IPS-NIHi7 (cell line): ENCODE data around the gene PM20D1.
A peak's percentile ranks its signal among the peaks of the same experiment; 100 is the strongest.

ENCODE experiments used
- DNase-seq: peaks from one replicate; pipeline ENCODE4 v3.0.0; 2012; ENCODE audit warnings: mixed read lengths; ENCODE audit errors: extremely low spot score

PM20D1 gene

GRCh38 chr1:205805082-205805711 is 44.7 kb downstream of the PM20D1 start:
- no peak for DNase-seq

GRCh38 chr1:205804605-205805004 is 45.3 kb downstream of the PM20D1 start:
- no peak for DNase-seq

GRCh38 chr1:205803986-205804385 is 45.9 kb downstream of the PM20D1 start:
- no peak for DNase-seq

- DNase-seq = no peak
These were observed 47.9 kb downstream of the PM20D1 start for GRCh38 chr1:205802060-205802459.

GRCh38 chr1:205800981-205801703 is 48.8 kb downstream of the PM20D1 start:
- no peak for DNase-seq

- DNase-seq = no peak
These were observed 49.5 kb downstream of the PM20D1 start for GRCh38 chr1:205800427-205800826.

- no peak for DNase-seq
These were observed 51.4 kb downstream of the PM20D1 start for GRCh38 chr1:205798577-205798976.

- DNase-seq = no peak
These were observed 52.8 kb downstream of the PM20D1 start for GRCh38 chr1:205797168-205797567.

- no peak for DNase-seq
These were observed 55.8 kb downstream of the PM20D1 start for GRCh38 chr1:205794011-205794730.

- no peak for DNase-seq
These were observed 56.8 kb downstream of the PM20D1 start for GRCh38 chr1:205792961-205793673.

- DNase-seq = no peak
These were observed 57.5 kb downstream of the PM20D1 start for GRCh38 chr1:205792481-205792881.

GRCh38 chr1:205791568-205792180 is 58.3 kb downstream of the PM20D1 start:
- peak; percentile 87 for DNase-seq

- DNase-seq = no peak
These were observed 62.5 kb downstream of the PM20D1 start for GRCh38 chr1:205787287-205787916.

- no peak for DNase-seq
These were observed 63.3 kb downstream of the PM20D1 start for GRCh38 chr1:205786601-205787000.

GRCh38 chr1:205785446-205785845 is 64.5 kb downstream of the PM20D1 start:
- no peak for DNase-seq

GRCh38 chr1:205783904-205784303 is 66.0 kb downstream of the PM20D1 start:
- DNase-seq = no peak

GRCh38 chr1:205783433-205783795 is 66.5 kb downstream of the PM20D1 start:
- DNase-seq = no peak

GRCh38 chr1:205782627-205783432 is 67.1 kb downstream of the PM20D1 start:
- no peak for DNase-seq

- no peak for DNase-seq
These were observed 69.6 kb downstream of the PM20D1 start for GRCh38 chr1:205780335-205780734.
